Stimulated activated CD4-positive, alpha-beta T cell treated with anti-CD3 and anti-CD28 coated beads, Interleukin-15, amount 100 ng/mL, for 48 hours (primary cell): ENCODE results near the gene DUSP15.
"Not testable (repeated sequence)": the region's sequence is repeated elsewhere in the genome, so short reads cannot be mapped to it uniquely, and the experiment has no call there.

Experiments used
- DNase-seq, 2 donors: peaks; one replicate each; pipeline ENCODE4 v3.0.0-alpha.2; 2020; ENCODE audit warnings: low read depth in 2 of 2

Gene DUSP15

GRCh38 chr20:31869942-31870725 lies at the start of gene DUSP15, which contains the start of gene TTLL9:
DUSP15 (minus strand) TSS chr20:31870527; CDS start chr20:31870337, 190 bp downstream.
TTLL9 (plus strand) TSS chr20:31870634; CDS start chr20:31871127, 493 bp downstream.
- DNase-seq: no peak

DNA sequence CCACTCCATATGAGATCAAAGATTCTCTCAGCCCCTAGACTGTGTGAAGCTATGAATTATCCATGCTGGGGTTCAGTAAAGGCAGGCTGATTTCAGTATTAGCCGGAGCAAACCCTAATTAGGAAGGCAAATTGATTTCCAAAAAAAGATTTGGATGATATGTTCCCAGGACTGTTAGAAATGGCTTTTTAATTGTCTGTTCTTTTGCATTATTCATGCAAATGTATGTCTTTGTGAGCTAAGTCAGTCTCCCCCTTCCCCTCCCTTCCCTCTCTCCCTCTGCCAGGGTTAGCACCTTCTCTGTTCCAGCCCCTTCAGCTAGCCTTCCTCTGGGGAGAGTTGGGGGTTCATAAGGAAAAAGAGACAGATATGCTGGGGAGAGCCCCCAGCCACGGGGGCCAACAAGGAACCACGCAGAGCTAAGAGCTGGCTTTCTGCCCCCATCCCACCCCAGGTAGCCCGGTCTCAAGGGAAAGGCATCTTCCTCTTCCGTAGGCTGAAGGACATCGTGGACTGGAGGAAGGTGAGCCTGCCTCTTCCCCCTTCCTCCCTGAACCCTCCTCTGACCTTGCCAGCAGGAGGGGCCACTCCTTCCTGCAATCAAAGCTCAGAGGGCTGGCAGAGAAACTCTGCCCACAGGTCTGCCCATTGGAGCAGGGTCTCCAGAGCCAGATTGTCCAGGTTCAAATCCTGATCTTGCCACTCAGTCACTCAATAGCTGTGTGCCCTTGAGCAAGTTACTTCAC lies 49.3 kb upstream of the DUSP15 start:
- no peak for DNase-seq

DNA sequence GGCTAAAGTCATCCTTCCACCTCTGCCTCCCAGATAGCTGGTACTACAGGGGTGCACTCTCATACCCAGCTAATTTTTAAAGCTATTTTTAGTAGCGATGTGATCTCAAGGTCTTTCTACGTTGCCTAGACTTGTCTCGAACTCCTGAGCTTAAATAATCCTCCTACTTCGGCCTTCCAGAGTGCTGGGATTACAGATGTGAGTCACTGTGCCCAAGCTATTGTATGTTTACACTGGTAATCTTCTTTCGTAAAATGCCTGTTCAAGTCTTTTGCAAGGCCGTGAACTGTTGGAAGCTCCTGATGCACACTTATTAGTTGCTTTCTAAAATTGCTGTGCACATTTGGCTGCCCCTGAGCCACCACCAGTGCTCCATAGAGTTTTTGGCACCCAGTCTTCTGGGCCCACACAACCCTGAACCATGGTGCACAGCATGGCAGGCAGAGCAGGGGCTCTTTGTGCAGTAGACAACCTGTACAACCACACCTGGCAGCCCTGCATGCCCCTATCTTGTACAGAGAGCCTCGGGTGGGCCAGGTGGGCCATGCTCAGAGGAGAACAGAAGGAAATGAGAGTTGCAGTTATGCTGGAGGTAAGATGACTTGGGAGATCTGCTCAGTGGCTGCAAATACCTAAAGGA lies 48.3 kb upstream of the DUSP15 start:
- DNase-seq: no peak

- not testable (repeated sequence) for DNase-seq
These were observed 47.7 kb upstream of the DUSP15 start for GRCh38 chr20:31917962-31918412.

- no peak for DNase-seq
These were observed 46.4 kb upstream of the DUSP15 start for GRCh38 chr20:31916708-31917107.

DNA sequence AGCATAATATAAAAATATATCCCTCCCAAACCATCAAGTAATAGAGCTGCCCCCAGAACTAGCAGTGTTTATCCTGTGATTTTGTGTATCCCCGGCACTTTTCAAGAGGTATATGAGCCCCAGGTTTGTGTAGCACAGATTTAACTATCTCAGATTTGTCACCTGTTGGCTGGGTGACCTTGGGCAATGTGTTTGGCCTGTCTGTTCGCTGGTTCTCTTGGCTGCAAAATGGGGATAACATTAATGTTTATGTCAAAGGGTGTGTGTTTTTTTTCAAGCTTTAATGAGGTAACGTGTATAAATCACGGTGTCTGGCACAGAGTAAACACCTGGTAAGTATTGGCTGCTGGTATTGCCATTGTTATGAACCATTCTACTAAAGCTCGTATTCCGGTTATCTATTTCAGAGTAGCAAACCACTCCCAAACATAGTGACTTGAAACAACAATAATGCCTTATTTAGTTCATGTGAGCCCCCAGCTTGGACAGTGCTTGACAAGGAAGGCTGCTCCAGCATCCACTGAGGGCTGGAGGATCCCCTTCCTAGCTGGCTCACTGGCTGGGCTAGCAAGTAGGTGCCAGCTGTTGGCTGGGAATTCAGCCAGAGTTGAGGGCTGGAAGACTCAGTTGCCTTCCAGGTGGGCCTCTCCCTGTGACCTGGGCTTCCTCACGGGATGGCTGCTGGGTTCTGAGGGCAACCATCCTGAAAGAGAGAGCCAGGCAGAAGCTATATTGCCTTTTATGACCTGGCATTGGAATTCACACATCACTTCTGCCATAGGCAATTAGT lies 45.4 kb upstream of the DUSP15 start:
- DNase-seq: no peak

- no peak for DNase-seq
These were observed 43.8 kb upstream of the DUSP15 start for GRCh38 chr20:31914170-31914569.

DNA sequence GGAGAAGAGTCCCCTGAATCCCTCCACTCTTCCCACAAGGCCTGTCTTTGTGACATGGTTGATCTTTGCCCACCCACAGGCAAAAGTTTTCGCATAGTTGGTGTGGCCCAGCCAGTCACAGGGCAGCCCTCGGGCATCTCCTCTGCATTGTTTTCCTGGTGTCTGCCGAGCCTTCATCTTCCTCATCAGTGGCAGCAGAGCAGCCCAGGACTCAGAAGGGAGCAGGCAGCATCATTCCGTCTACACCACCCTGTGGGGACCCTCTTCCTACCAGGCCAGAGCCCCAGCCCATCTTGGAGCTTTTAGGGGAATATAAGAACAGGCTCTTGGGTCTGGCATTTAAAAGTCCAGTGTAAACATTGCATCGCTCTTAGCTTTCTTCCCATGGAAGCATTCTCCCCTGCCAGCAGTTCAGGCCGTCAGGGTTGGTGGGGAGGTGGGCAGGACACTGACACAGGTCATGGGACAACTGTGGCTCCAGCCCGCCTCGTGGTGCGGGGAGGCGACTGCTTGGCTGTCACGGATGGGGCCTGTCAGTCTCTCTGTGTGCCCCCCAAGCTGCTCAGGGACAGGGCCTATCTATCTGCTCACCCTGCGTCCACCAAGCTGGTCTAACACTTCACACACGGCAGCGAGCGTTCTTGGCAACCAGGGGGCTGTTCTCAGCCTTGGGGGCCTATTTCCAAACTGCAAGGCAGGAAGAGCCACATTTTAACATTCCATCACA lies 43.3 kb upstream of the DUSP15 start:
- DNase-seq: no peak

- no peak for DNase-seq
These were observed 39.9 kb upstream of the DUSP15 start for GRCh38 chr20:31910071-31910803.

DNA sequence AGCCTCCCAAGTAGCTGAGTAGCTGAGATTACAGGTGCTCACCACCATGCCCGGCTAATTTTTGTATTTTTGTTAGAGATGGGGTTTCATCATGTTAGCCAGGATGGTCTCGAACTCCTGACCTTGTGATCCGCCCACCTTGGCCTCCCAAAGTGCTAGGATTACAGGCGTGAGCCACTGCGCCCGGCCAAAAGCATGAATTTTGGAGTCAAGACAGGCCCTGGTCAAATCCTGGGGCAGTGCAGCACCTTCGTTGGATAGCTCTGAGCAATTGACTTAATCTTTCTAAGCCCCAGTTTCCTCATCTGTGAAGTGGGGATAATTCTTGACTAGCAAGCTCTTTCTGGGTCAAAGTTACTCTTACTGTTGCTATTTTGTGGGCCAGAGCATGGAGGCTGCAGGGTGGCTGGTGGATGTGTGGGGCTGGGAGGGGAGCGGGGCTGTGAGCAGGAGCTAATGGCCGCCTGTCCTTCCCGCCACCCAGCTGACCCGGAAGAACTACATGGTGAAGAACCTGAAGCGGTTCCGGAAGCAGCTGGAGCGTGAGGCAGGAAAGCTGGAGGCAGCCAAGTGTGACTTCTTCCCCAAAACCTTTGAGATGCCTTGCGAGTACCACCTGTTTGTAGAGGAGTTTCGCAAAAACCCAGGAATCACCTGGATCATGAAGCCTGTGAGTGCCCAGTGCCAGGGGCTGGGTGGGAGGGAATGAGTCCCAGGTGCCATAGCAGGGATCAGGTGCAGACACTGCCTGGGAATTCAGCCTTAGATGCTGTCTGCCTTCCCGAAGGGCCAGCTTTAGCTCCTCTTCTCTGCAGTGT lies 39.1 kb upstream of the DUSP15 start:
- no peak for DNase-seq

GRCh38 chr20:31908424-31908823 lies 38.1 kb upstream of the DUSP15 start:
- no peak for DNase-seq

GRCh38 chr20:31908016-31908415 lies 37.7 kb upstream of the DUSP15 start:
- no peak for DNase-seq

DNA sequence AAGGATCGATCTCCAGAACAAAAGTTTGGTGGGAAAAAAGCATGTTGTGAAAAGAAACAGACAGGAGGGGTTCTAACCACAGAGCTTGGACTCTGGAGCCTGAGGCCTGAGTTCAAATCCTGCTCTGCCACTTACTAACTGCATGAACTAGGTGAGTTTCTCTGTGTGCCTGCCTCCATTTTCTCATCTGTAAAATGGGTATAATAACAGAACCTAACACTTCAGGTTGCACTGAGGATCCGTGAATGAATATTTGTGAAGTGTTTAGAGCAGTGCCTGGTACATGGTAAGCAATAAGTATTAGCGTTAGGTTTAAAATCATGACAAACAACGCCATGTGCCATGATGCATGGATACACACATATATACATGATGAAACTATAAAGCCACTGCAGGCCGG lies 36.7 kb upstream of the DUSP15 start:
- DNase-seq: no peak

- no peak for DNase-seq
These were observed 35.7 kb upstream of the DUSP15 start for GRCh38 chr20:31906001-31906400.

DNA sequence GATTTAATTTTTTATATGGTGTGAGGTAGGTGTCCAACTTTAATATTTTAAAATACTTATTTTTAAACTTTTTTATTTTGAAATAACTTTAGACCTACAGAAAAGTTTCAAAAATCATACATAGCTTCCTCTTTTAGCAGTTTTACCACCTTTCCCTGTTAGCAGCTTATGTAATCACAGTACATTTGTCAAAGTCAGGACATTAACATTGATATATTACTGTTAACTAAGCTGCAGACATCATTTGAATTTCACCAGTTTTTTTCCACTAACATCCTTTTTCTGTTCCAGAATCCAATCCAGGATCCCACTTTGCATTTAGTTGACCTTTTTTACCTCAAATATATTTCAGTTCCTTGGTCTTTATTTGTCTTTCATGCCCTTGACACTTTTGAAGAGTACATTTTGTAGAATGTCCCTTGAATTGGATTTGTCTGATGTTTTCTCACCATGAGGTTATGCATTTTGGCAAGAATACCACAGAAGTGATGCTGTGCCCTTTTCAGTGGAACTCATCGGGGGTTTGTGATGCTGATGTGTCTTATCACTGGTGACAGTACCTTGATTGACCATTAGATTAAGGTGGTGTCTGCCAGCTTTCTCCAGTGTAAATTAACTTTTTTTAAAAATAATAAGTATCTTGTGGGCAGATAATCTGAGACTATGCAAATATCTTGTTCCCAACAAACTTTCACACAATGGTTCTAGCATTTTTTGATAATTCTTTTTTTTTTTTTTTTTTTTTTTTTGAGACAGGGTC lies 33.5 kb upstream of the DUSP15 start:
- DNase-seq: no peak

DNA sequence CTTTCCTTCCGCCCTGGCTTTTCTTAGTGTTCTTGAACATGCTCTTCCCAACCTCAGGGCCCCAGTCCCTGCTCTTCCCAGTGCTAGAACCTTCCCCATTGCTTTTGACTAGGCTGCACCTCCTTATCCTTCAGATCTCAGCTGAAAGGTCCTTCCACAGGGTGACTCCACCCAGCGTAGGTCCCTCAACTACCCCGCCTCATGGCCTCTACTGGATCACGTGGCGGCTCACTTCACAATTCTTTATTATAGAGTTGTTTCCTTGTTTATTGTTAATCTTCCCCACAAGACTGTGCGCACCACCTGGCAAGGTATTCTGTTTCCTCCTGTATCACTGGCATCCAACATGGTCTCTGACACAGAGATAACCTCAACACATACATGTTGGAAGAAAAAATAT lies 31.3 kb upstream of the DUSP15 start:
- no peak for DNase-seq

GRCh38 chr20:31897541-31897940 lies 27.2 kb upstream of the DUSP15 start:
- no peak for DNase-seq

GRCh38 chr20:31896049-31896448 lies 25.7 kb upstream of the DUSP15 start:
- no peak for DNase-seq
